OCI-LY1 (cell line): Measurements from ENCODE around the gene FHOD3.

Source experiments
- H2AFZ ChIP-seq: fragments of 200-600 bp; sonication (generic), shearing (Covaris generic); 2 replicates; pipeline ENCODE4 v1.6.0; 2014; ENCODE audit warnings: antibody characterized with exemption, mild to moderate bottlenecking, low read length
- H3F3A ChIP-seq: fragments of 200-600 bp; sonication (generic), shearing (Covaris generic); 2 replicates; pipeline ENCODE4 v1.6.0; 2014; ENCODE audit warnings: mild to moderate bottlenecking, antibody characterized with exemption, low read length, moderate library complexity; ENCODE audit not compliant: insufficient read depth
- H3K27ac ChIP-seq: fragments of 200-600 bp; sonication (generic); 2 replicates; pipeline ENCODE4 v1.5.1; 2014; ENCODE audit warnings: low read length, mixed run types, mild to moderate bottlenecking, low read depth; ENCODE audit not compliant: poor library complexity, severe bottlenecking
- H3K27me3 ChIP-seq: fragments of 200-600 bp; sonication (generic); 2 replicates; pipeline ENCODE4 v1.6.0; 2014; ENCODE audit warnings: antibody characterized with exemption, mild to moderate bottlenecking, low read length, moderate library complexity; ENCODE audit not compliant: insufficient read depth
- H3K36me3 ChIP-seq: fragments of 200-600 bp; sonication (generic); 2 replicates; pipeline ENCODE4 v1.6.1; 2014; ENCODE audit warnings: mild to moderate bottlenecking, antibody characterized with exemption, low read length, moderate library complexity, mixed read lengths; ENCODE audit not compliant: insufficient read depth
- H3K4me1 ChIP-seq: fragments of 200-600 bp; sonication (generic); 2 replicates; pipeline ENCODE4 v1.5.1; 2014; ENCODE audit warnings: mild to moderate bottlenecking, low read length, moderate library complexity; ENCODE audit not compliant: insufficient read depth, severe bottlenecking
- H3K4me2 ChIP-seq: fragments of 200-600 bp; sonication (generic), shearing (Covaris generic); 2 replicates; pipeline ENCODE4 v1.6.1; 2014; ENCODE audit warnings: low read length
- H3K4me3 ChIP-seq: fragments of 200-600 bp; sonication (generic); 2 replicates; pipeline ENCODE4 v1.5.1; 2014; ENCODE audit warnings: low read length, low read depth, mild to moderate bottlenecking, mixed read lengths; ENCODE audit not compliant: poor library complexity, severe bottlenecking
- H3K79me2 ChIP-seq: fragments of 200-600 bp; shearing (Covaris generic); 2 replicates; pipeline ENCODE4 v1.6.1; 2016; ENCODE audit warnings: mixed run types, low read length, mixed read lengths; ENCODE audit not compliant: insufficient read depth
- H3K9ac ChIP-seq: fragments of 200-600 bp; sonication (generic), shearing (Covaris generic); 2 replicates; pipeline ENCODE4 v1.6.1; 2014; ENCODE audit warnings: mild to moderate bottlenecking, low read length, mixed read lengths
- H3K9me2 ChIP-seq: fragments of 200-600 bp; sonication (generic), shearing (Covaris generic); 2 replicates; pipeline ENCODE4 v1.6.1; 2014; ENCODE audit warnings: low read depth, mild to moderate bottlenecking, low read length, mixed read lengths
- H3K9me3 ChIP-seq: fragments of 200-600 bp; shearing (Covaris generic); 2 replicates; pipeline ENCODE4 v1.6.1; 2014; ENCODE audit warnings: low read length, mixed read lengths
- H4K20me1 ChIP-seq: fragments of 200-600 bp; sonication (generic), shearing (Covaris generic); 2 replicates; pipeline ENCODE4 v1.6.0; 2016; ENCODE audit warnings: mild to moderate bottlenecking, low read length; ENCODE audit not compliant: insufficient read depth
- EZH2 ChIP-seq: fragments of 200-600 bp; sonication (generic), shearing (Covaris generic); IDR thresholded peaks from 2 replicates; pipeline ENCODE4 v1.8.0; 2017; ENCODE audit warnings: borderline replicate concordance, mixed run types, mild to moderate bottlenecking, antibody characterized with exemption, low read length, moderate library complexity, mixed read lengths
- TF ChIP-seq, protein P1 (sequence below): fragments of 200-600 bp; sonication (generic), shearing (Covaris generic); IDR thresholded peaks from 2 replicates; pipeline ENCODE4 v1.5.1; 2017; ENCODE audit warnings: mild to moderate bottlenecking, antibody characterized with exemption, low read length, moderate library complexity, mixed read lengths

FHOD3 gene

DNA sequence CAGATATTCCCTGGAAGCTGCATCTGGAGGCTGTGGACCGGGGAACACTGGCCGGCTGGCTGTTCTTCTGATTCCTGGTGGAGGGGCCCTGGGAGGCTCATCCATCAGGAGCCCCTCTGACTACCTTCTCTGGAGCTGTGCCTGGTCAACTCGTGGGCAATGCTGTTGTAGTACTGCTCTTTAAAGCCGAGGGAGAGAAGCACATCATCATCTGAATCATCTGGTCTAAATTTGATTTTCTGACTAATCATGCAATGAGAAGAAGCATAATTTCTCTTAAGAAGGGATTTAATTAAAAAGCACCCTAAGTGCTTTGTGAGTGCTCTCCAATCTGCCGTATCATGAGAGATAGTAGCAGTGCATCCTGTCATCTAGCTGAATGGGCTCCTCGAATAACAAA lies 229.5 kb downstream of the FHOD3 start:
- no peaks in the 10 kb centered on the region for H3K4me1 ChIP-seq
- H3K9ac ChIP-seq: no peak overlapping the region
- no peaks in the 10 kb centered on the region for H3K79me2 ChIP-seq
- H3K9me3 ChIP-seq: no peaks in the 10 kb centered on the region
- no peak overlapping the region for H3K4me3 ChIP-seq
- H3K9me2 ChIP-seq: no peaks in the 10 kb centered on the region
- H2AFZ ChIP-seq: no peak overlapping the region
- no peaks in the 10 kb centered on the region for H4K20me1 ChIP-seq
- H3K27me3 ChIP-seq: no peaks in the 10 kb centered on the region
- no peak for TF ChIP-seq EZH2
- TF ChIP-seq, protein P1, sequence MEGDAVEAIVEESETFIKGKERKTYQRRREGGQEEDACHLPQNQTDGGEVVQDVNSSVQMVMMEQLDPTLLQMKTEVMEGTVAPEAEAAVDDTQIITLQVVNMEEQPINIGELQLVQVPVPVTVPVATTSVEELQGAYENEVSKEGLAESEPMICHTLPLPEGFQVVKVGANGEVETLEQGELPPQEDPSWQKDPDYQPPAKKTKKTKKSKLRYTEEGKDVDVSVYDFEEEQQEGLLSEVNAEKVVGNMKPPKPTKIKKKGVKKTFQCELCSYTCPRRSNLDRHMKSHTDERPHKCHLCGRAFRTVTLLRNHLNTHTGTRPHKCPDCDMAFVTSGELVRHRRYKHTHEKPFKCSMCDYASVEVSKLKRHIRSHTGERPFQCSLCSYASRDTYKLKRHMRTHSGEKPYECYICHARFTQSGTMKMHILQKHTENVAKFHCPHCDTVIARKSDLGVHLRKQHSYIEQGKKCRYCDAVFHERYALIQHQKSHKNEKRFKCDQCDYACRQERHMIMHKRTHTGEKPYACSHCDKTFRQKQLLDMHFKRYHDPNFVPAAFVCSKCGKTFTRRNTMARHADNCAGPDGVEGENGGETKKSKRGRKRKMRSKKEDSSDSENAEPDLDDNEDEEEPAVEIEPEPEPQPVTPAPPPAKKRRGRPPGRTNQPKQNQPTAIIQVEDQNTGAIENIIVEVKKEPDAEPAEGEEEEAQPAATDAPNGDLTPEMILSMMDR: no peak
- no peak overlapping the region for H3K4me2 ChIP-seq
- no peak overlapping the region for H3K27ac ChIP-seq
- no peaks in the 10 kb centered on the region for H3F3A ChIP-seq
- no peaks in the 10 kb centered on the region for H3K36me3 ChIP-seq

DNA sequence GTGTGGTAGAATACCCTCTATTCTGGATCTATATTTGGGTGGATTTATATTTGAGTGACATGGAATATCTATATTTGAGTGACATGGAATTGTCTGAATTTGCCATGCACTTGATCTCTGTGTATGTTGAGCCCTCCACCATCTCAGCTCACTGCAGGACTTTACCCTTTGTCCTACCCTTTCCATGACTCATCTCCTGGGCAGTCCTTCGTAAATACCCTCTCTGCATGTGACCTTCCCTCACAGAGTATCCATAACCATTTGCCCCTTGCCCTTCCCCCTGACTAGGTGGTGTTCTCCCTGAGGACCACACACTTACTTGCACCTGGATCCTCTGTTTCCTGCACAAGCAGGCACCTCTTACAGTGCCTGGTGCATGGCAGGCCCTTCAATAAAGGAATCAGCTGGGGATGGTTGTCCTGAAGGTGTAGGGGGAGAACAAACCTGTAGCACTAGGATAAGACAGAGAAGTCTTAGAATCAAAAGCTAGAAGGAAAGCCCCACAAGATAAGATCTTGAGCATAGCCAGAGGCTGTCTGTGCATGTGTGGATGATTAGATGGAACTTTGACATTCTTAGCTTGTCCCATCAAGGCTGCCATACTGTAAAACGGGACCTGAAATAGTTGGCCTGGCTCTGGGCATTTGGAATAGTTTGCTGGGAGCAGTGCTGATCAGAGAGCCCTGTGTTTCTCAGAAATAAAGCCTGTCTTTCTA lies 230.4 kb downstream of the FHOD3 start:
- H2AFZ ChIP-seq: no peak overlapping the region

DNA sequence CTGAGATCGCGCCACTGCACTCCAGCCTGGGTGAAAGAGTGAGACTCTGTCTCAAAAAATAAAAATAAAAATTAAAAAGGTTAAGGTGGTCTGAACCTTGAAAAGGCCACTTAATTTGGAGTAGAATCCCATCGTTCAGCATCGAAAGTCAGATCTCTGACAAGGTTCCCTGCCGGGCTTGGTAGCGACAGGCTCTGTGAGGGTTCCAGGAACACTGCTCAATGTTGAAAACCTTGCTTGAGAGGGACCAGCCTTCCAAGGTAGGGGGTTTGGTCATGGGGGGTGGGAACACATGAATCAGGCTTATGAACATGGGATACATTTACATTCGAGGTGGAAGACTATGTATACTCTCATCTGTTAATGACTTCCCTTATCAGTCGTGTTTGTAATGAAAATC lies 232.2 kb downstream of the FHOD3 start:
- H3K79me2 ChIP-seq: no peaks in the 10 kb centered on the region
- no peak overlapping the region for H2AFZ ChIP-seq
- no peaks in the 10 kb centered on the region for H3K9me2 ChIP-seq
- H3K27me3 ChIP-seq: no peaks in the 10 kb centered on the region
- no peaks in the 10 kb centered on the region for H3F3A ChIP-seq
- no peak overlapping the region for H3K27ac ChIP-seq
- H4K20me1 ChIP-seq: no peaks in the 10 kb centered on the region
- TF ChIP-seq, protein P1: no peak
- no peak for TF ChIP-seq EZH2
- H3K4me2 ChIP-seq: no peak overlapping the region
- no peak overlapping the region for H3K9ac ChIP-seq
- no peaks in the 10 kb centered on the region for H3K36me3 ChIP-seq
- H3K9me3 ChIP-seq: no peaks in the 10 kb centered on the region
- no peaks in the 10 kb centered on the region for H3K4me1 ChIP-seq
- H3K4me3 ChIP-seq: no peak overlapping the region

More for the DNA sequence above, 230.4 kb downstream of the FHOD3 start:
- Histone ChIP-seq H3K4me1 (no peaks in the 10 kb centered on the region), H3K36me3 (no peaks in the 10 kb centered on the region), H3K79me2 (no peaks in the 10 kb centered on the region), H3F3A (no peaks in the 10 kb centered on the region), H3K9me2 (no peaks in the 10 kb centered on the region), H3K4me2 (no peak overlapping the region), H3K27me3 (no peaks in the 10 kb centered on the region), H3K9me3 (no peaks in the 10 kb centered on the region), H4K20me1 (no peaks in the 10 kb centered on the region), H3K4me3 (no peak overlapping the region), H3K9ac (no peak overlapping the region), H3K27ac (no peak overlapping the region)
- TF ChIP-seq, protein P1: no peak
- TF ChIP-seq EZH2: no peak
